Sigmoid colon (tissue), 4 donors: ENCODE measurements around the gene FRYL.

Experiments used
- POLR2AphosphoS5 ChIP-seq, 4 donors: sonication (generic); formaldehyde crosslinking; IDR thresholded peaks; one replicate each; pipeline ENCODE4 v1.6.1; 2017; ENCODE audit warnings: antibody characterized with exemption in 4 of 4
- TF ChIP-seq, protein P1 (sequence below), 4 experiments: fragments of 450-650 bp in 3 of 4; fragments of 200-600 bp in 1 of 4; IDR thresholded peaks; one replicate each; pipeline ENCODE4 v1.5.1; 2016 to 2019; ENCODE audit warnings: antibody characterized with exemption in 4 of 4, mild to moderate bottlenecking in 3 of 4, moderate library complexity in 2 of 4

DNA sequence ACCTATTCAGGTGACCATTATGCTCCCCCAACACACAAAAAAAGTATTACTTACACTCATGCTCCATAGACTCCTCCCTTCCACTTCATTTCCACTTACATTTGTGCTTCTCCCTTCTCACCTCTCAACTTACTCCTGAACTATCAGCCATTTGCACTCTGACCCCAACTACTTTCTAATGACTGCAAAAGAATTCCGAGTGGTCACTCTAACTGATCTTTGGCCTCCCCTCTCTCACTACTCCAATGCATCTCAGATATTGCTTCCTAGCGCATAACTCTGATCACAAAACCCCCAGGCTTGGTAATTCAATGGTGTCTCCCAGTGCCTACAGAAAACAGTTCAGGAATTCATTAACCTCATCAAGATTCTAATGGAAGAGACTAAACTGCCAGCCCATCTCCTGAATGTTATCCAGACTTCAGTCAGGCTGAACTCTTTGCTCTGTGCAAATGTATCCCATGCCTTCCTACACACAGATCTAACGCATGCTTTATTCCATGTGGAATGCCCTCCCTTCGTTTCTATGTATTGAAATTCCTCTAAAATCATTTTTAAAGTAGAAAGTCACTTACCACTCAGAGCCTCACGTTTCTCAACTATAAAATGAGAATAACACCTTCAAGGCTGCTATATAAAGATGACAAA lies 61.1 kb downstream of the FRYL start:
- TF ChIP-seq, protein P1, sequence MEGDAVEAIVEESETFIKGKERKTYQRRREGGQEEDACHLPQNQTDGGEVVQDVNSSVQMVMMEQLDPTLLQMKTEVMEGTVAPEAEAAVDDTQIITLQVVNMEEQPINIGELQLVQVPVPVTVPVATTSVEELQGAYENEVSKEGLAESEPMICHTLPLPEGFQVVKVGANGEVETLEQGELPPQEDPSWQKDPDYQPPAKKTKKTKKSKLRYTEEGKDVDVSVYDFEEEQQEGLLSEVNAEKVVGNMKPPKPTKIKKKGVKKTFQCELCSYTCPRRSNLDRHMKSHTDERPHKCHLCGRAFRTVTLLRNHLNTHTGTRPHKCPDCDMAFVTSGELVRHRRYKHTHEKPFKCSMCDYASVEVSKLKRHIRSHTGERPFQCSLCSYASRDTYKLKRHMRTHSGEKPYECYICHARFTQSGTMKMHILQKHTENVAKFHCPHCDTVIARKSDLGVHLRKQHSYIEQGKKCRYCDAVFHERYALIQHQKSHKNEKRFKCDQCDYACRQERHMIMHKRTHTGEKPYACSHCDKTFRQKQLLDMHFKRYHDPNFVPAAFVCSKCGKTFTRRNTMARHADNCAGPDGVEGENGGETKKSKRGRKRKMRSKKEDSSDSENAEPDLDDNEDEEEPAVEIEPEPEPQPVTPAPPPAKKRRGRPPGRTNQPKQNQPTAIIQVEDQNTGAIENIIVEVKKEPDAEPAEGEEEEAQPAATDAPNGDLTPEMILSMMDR (IDR thresholded peaks at IDR 0.05), result no peak
- TF ChIP-seq POLR2AphosphoS5 (IDR thresholded peaks at IDR 0.05), result no peak
